ENCODE results near the gene ZNF625.

The ZNF625 gene

DNA sequence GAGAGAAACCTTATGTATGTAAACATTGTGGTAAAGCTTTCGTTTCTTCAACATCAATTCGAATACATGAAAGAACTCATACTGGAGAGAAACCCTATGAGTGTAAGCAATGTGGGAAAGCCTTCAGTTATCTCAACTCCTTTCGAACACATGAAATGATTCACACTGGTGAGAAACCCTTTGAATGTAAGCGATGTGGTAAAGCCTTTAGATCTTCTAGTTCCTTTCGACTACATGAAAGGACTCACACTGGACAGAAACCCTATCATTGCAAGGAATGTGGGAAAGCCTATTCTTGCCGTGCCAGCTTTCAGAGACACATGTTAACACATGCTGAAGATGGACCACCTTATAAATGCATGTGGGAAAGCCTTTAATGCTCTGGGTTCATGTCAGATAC lies 31.1 kb upstream of the ZNF625 start:
- H3K4me3 ChIP-seq (replicated peaks; ENCODE audit: insufficient read depth, low read length): no peak overlapping the region
- no peaks in the 10 kb centered on the region for H3K27me3 ChIP-seq (ENCODE audit: insufficient read depth, poor library complexity, severe bottlenecking)
- TF ChIP-seq GABPA (IDR thresholded peaks at IDR 0.05; ENCODE audit: low read depth): no peak
- TF ChIP-seq, protein P1, sequence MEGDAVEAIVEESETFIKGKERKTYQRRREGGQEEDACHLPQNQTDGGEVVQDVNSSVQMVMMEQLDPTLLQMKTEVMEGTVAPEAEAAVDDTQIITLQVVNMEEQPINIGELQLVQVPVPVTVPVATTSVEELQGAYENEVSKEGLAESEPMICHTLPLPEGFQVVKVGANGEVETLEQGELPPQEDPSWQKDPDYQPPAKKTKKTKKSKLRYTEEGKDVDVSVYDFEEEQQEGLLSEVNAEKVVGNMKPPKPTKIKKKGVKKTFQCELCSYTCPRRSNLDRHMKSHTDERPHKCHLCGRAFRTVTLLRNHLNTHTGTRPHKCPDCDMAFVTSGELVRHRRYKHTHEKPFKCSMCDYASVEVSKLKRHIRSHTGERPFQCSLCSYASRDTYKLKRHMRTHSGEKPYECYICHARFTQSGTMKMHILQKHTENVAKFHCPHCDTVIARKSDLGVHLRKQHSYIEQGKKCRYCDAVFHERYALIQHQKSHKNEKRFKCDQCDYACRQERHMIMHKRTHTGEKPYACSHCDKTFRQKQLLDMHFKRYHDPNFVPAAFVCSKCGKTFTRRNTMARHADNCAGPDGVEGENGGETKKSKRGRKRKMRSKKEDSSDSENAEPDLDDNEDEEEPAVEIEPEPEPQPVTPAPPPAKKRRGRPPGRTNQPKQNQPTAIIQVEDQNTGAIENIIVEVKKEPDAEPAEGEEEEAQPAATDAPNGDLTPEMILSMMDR (IDR thresholded peaks at IDR 0.05; ENCODE audit: insufficient read depth, low read length): no peak
- TF ChIP-seq SPI1 (IDR thresholded peaks at IDR 0.05; ENCODE audit: borderline replicate concordance, low read depth): no peak
- TF ChIP-seq, protein P2, sequence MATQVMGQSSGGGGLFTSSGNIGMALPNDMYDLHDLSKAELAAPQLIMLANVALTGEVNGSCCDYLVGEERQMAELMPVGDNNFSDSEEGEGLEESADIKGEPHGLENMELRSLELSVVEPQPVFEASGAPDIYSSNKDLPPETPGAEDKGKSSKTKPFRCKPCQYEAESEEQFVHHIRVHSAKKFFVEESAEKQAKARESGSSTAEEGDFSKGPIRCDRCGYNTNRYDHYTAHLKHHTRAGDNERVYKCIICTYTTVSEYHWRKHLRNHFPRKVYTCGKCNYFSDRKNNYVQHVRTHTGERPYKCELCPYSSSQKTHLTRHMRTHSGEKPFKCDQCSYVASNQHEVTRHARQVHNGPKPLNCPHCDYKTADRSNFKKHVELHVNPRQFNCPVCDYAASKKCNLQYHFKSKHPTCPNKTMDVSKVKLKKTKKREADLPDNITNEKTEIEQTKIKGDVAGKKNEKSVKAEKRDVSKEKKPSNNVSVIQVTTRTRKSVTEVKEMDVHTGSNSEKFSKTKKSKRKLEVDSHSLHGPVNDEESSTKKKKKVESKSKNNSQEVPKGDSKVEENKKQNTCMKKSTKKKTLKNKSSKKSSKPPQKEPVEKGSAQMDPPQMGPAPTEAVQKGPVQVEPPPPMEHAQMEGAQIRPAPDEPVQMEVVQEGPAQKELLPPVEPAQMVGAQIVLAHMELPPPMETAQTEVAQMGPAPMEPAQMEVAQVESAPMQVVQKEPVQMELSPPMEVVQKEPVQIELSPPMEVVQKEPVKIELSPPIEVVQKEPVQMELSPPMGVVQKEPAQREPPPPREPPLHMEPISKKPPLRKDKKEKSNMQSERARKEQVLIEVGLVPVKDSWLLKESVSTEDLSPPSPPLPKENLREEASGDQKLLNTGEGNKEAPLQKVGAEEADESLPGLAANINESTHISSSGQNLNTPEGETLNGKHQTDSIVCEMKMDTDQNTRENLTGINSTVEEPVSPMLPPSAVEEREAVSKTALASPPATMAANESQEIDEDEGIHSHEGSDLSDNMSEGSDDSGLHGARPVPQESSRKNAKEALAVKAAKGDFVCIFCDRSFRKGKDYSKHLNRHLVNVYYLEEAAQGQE (IDR thresholded peaks at IDR 0.05; ENCODE audit: insufficient replicate concordance, low read depth): no peak
- no peak for TF ChIP-seq POLR2AphosphoS5 (IDR thresholded peaks at IDR 0.05; ENCODE audit: low read depth)
- H3K27ac ChIP-seq (replicated peaks): no peak overlapping the region
- no peak for DNase-seq (ENCODE audit: low read depth in 1 of 2, low spot score in 1 of 2)

DNA sequence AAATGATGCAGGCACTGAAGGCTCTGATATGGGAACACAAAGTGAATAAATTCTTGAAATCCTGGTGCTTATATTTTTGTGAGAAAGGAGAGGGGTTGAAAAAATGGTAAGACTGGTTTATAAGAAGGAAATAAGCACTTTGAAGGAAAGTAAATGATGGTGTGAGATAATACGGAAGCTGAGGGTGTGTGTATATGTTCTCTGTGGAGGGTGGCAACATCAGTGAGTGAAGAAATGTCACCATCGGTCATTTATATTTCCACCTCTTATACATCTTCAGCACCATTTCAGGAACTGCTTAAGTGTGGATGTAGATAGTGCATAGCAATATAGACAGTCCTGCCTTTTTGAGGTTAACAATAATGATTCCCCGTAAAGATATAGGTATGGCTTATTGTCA lies 23.8 kb upstream of the ZNF625 start:
- Histone ChIP-seq H3K4me3 (replicated peaks; ENCODE audit: insufficient read depth, low read length) (no peak overlapping the region), H3K27ac (replicated peaks) (no peak overlapping the region)

DNA sequence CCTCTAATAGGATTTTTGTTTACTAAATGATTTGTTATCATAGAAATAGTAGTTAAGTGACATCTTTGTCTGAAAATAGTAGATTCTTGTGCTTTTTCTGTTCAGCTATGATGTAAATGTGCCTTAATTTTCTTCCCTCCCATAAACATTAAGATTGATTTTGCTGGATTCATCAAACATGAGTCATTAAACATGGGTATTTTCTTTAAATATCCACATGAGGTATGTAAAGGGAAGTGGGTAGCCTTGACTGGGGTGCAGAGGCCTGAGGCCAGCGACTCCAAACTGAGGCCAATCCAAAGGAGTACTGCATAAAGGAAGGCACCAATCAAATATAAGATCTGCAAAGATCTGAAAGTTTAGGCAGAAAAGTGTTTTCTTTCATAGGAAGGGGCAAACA lies 10.1 kb upstream of the ZNF625 start:
- no peak for TF ChIP-seq SPI1 (IDR thresholded peaks at IDR 0.05; ENCODE audit: borderline replicate concordance, low read depth)
- TF ChIP-seq, protein P2 (IDR thresholded peaks at IDR 0.05; ENCODE audit: insufficient replicate concordance, low read depth): no peak
- no peak for TF ChIP-seq GABPA (IDR thresholded peaks at IDR 0.05; ENCODE audit: low read depth)
- TF ChIP-seq POLR2AphosphoS5 (IDR thresholded peaks at IDR 0.05; ENCODE audit: low read depth): no peak
- TF ChIP-seq, protein P1 (IDR thresholded peaks at IDR 0.05; ENCODE audit: insufficient read depth, low read length): no peak
- H3K27ac ChIP-seq (replicated peaks): no peak overlapping the region
- DNase-seq (ENCODE audit: low read depth in 1 of 2, low spot score in 1 of 2): no peak
- no peak overlapping the region for H3K4me3 ChIP-seq (replicated peaks; ENCODE audit: insufficient read depth, low read length)
- H3K27me3 ChIP-seq (ENCODE audit: insufficient read depth, poor library complexity, severe bottlenecking): no peaks in the 10 kb centered on the region

More for the DNA sequence above, 23.8 kb upstream of the ZNF625 start:
- TF ChIP-seq, protein P2 (IDR thresholded peaks at IDR 0.05; ENCODE audit: insufficient replicate concordance, low read depth): no peak
- TF ChIP-seq, protein P1 (IDR thresholded peaks at IDR 0.05; ENCODE audit: insufficient read depth, low read length): no peak
- TF ChIP-seq POLR2AphosphoS5 (IDR thresholded peaks at IDR 0.05; ENCODE audit: low read depth) (no peak), SPI1 (IDR thresholded peaks at IDR 0.05; ENCODE audit: borderline replicate concordance, low read depth) (no peak), GABPA (IDR thresholded peaks at IDR 0.05; ENCODE audit: low read depth) (no peak)
- no peak for DNase-seq (ENCODE audit: low read depth in 1 of 2, low spot score in 1 of 2)
- H3K27me3 ChIP-seq (ENCODE audit: insufficient read depth, poor library complexity, severe bottlenecking): no peaks in the 10 kb centered on the region

Measured in HL-60 (cell line).